Fibroblast of peridontal ligament (primary cell): Measurements from ENCODE around the gene ARL5B.
A peak's percentile ranks its signal among the peaks of the same experiment; 100 is the strongest.
"Not testable (repeated sequence)": the region's sequence is repeated elsewhere in the genome, so short reads cannot be mapped to it uniquely, and the experiment has no call there.

Experiments used
- DNase-seq: peaks from one replicate; pipeline ENCODE4 v3.0.0-alpha.2; 2010; ENCODE audit errors: extremely low read depth

The ARL5B gene

GRCh38 chr10:18659125-18659818, at the start of gene ARL5B:
TSS of gene ARL5B (plus strand) at chr10:18659431. CDS start at chr10:18659638, 207 bp downstream.
- DNase-seq, result peak; percentile 98

- peak; percentile 83 for DNase-seq
Measured at GRCh38 chr10:18610517-18610916, 48.7 kb upstream of the ARL5B start.

- DNase-seq, result no peak
Measured at GRCh38 chr10:18611168-18611567, 48.1 kb upstream of the ARL5B start.

- no peak for DNase-seq
Measured at GRCh38 chr10:18615618-18616017, 43.6 kb upstream of the ARL5B start.

- peak; percentile 15 for DNase-seq
Measured at GRCh38 chr10:18616337-18616736, 42.9 kb upstream of the ARL5B start.

GRCh38 chr10:18619016-18619415, 40.2 kb upstream of the ARL5B start:
- DNase-seq, result peak; percentile 69

GRCh38 chr10:18620856-18621255, 38.4 kb upstream of the ARL5B start:
- no peak for DNase-seq

GRCh38 chr10:18623671-18624070, 35.6 kb upstream of the ARL5B start:
- peak; percentile 57 for DNase-seq

- no peak for DNase-seq
Measured at GRCh38 chr10:18625886-18626285, 33.3 kb upstream of the ARL5B start.

- peak; percentile 74 for DNase-seq
Measured at GRCh38 chr10:18627452-18628018, 31.7 kb upstream of the ARL5B start.

GRCh38 chr10:18632500-18632899, 26.7 kb upstream of the ARL5B start:
- DNase-seq, result not testable (repeated sequence)

GRCh38 chr10:18635995-18636394, 23.2 kb upstream of the ARL5B start:
- DNase-seq, result no peak

- DNase-seq, result not testable (repeated sequence)
Measured at GRCh38 chr10:18637400-18637799, 21.8 kb upstream of the ARL5B start.

GRCh38 chr10:18639719-18640118, 19.5 kb upstream of the ARL5B start:
- not testable (repeated sequence) for DNase-seq

- DNase-seq, result no peak
Measured at GRCh38 chr10:18647151-18647550, 12.1 kb upstream of the ARL5B start.

GRCh38 chr10:18647945-18648344, 11.3 kb upstream of the ARL5B start:
- no peak for DNase-seq

- DNase-seq, result no peak
Measured at GRCh38 chr10:18649364-18649959, 9.8 kb upstream of the ARL5B start.

- no peak for DNase-seq
Measured at GRCh38 chr10:18650404-18650997, 8.7 kb upstream of the ARL5B start.

GRCh38 chr10:18651324-18652007, 7.8 kb upstream of the ARL5B start, which contains the start of gene NSUN6:
TSS of gene NSUN6 (minus strand) at chr10:18651587. CDS start at chr10:18651203, 384 bp downstream.
- peak; percentile 85 for DNase-seq

- DNase-seq, result no peak
Measured at GRCh38 chr10:18653112-18653511, 6.1 kb upstream of the ARL5B start.

GRCh38 chr10:18656724-18657123, 2.5 kb upstream of the ARL5B start:
- no peak for DNase-seq
